HEK293 (cell line): Measurements from ENCODE around the gene SLC37A3.

ENCODE experiments used
- CTCF ChIA-PET: fragments of 350-600 bp; formaldehyde crosslinking; extraction: SDS; loops from one replicate; lab custom pipeline; 2021; ENCODE audit warnings: antibody characterized with exemption; lab: Yijun Ruan, JAX
- POLR2A ChIA-PET: fragments of 300-600 bp; formaldehyde crosslinking; extraction: SDS; loops from one replicate; lab custom pipeline; 2020; ENCODE audit warnings: antibody characterized with exemption, inconsistent platforms; lab: Yijun Ruan, JAX
- H3K27ac ChIP-seq: fragments of 200-500 bp; sonication (Bioruptor generic); 2 replicates; pipeline ENCODE4 v1.5.1; 2014; ENCODE audit warnings: low read depth, low read length, control low read depth, inconsistent platforms; ENCODE audit errors: extremely low read depth
- H3K36me3 ChIP-seq, 2 experiments: fragments of 200-500 bp in 1 of 2; sonication (Bioruptor generic) in 1 of 2; 1 replicate in 1 of 2; 2 replicates in 1 of 2; pipeline ENCODE4 v1.5.1; 2014 to 2017; ENCODE audit warnings: inconsistent platforms in 2 of 2, low read length in 2 of 2; ENCODE audit not compliant: control insufficient read depth in 2 of 2, insufficient read depth in 1 of 2
- H3K4me1 ChIP-seq: fragments of 200-500 bp; sonication (Bioruptor generic); 2 replicates; pipeline ENCODE4 v1.5.1; 2014; ENCODE audit warnings: mild to moderate bottlenecking, low read length, inconsistent platforms; ENCODE audit not compliant: control insufficient read depth, insufficient read depth
- H3K4me3 ChIP-seq: 2 replicates; pipeline ENCODE4 v1.5.1; 2011; ENCODE audit warnings: low read depth, mild to moderate bottlenecking, control low read depth, low read length, moderate library complexity
- H3K9me3 ChIP-seq: fragments of 200-500 bp; sonication (Bioruptor generic); 2 replicates; pipeline ENCODE4 v1.5.1; 2014; ENCODE audit warnings: low read depth, low read length, inconsistent platforms; ENCODE audit not compliant: control insufficient read depth, insufficient read depth
- BCL6B ChIP-seq: fragments of 450-650 bp; formaldehyde crosslinking; IDR thresholded peaks from 2 replicates; pipeline ENCODE4 v1.5.1; 2017; ENCODE audit warnings: missing biosample characterization, missing genetic modification characterization
- EGR2 ChIP-seq: fragments of 450-650 bp; formaldehyde crosslinking; IDR thresholded peaks from 2 replicates; pipeline ENCODE4 v1.5.1; 2016; ENCODE audit warnings: low read depth, missing biosample characterization, missing genetic modification characterization
- GFI1B ChIP-seq: fragments of 450-650 bp; formaldehyde crosslinking; IDR thresholded peaks from 2 replicates; pipeline ENCODE4 v1.5.1; 2016; ENCODE audit warnings: missing biosample characterization, missing genetic modification characterization
- SCRT2 ChIP-seq: fragments of 450-650 bp; formaldehyde crosslinking; IDR thresholded peaks from 2 replicates; pipeline ENCODE4 v1.5.1; 2016; ENCODE audit warnings: missing biosample characterization, missing genetic modification characterization
- TRIM28 ChIP-seq: IDR thresholded peaks from 2 replicates; pipeline ENCODE4 v1.6.1; 2011; ENCODE audit warnings: low read length, control low read depth, borderline replicate concordance
- TSHZ1 ChIP-seq: fragments of 450-650 bp; formaldehyde crosslinking; IDR thresholded peaks from 2 replicates; pipeline ENCODE4 v1.5.1; 2016; ENCODE audit warnings: missing biosample characterization, missing genetic modification characterization, borderline replicate concordance
- ZBTB20 ChIP-seq: fragments of 450-650 bp; formaldehyde crosslinking; IDR thresholded peaks from 2 replicates; pipeline ENCODE4 v1.5.1; 2016; ENCODE audit warnings: missing biosample characterization, missing genetic modification characterization
- ZFP37 ChIP-seq: fragments of 450-650 bp; formaldehyde crosslinking; IDR thresholded peaks from 2 replicates; pipeline ENCODE4 v1.5.1; 2016; ENCODE audit warnings: missing biosample characterization, missing genetic modification characterization
- ZNF174 ChIP-seq: fragments of 450-650 bp; formaldehyde crosslinking; IDR thresholded peaks from 2 replicates; pipeline ENCODE4 v1.5.0; 2017; ENCODE audit warnings: missing biosample characterization, mild to moderate bottlenecking, missing genetic modification characterization
- ZNF175 ChIP-seq: fragments of 450-650 bp; formaldehyde crosslinking; IDR thresholded peaks from 2 replicates; pipeline ENCODE4 v1.5.1; 2016; ENCODE audit warnings: missing biosample characterization, missing genetic modification characterization
- ZNF184 ChIP-seq: fragments of 450-650 bp; IDR thresholded peaks from 2 replicates; pipeline ENCODE4 v1.5.1; 2018; ENCODE audit warnings: missing biosample characterization, mild to moderate bottlenecking, missing genetic modification characterization
- ZNF2 ChIP-seq: fragments of 450-650 bp; formaldehyde crosslinking; IDR thresholded peaks from 2 replicates; pipeline ENCODE4 v1.5.1; 2016; ENCODE audit warnings: missing biosample characterization, missing genetic modification characterization
- ZNF26 ChIP-seq: fragments of 450-650 bp; formaldehyde crosslinking; IDR thresholded peaks from 2 replicates; pipeline ENCODE4 v1.5.1; 2016; ENCODE audit warnings: missing biosample characterization, missing genetic modification characterization
- ZNF324 ChIP-seq: fragments of 450-650 bp; formaldehyde crosslinking; IDR thresholded peaks from 2 replicates; pipeline ENCODE4 v1.5.1; 2016; ENCODE audit warnings: missing biosample characterization, missing genetic modification characterization
- ZNF416 ChIP-seq: fragments of 450-650 bp; formaldehyde crosslinking; IDR thresholded peaks from 2 replicates; pipeline ENCODE4 v1.5.1; 2016; ENCODE audit warnings: missing biosample characterization, missing genetic modification characterization
- ZNF473 ChIP-seq: fragments of 450-650 bp; formaldehyde crosslinking; IDR thresholded peaks from 2 replicates; pipeline ENCODE4 v1.5.1; 2017; ENCODE audit warnings: missing biosample characterization, missing genetic modification characterization
- ZNF488 ChIP-seq: fragments of 450-650 bp; formaldehyde crosslinking; IDR thresholded peaks from 2 replicates; pipeline ENCODE4 v1.5.1; 2016; ENCODE audit warnings: missing biosample characterization, missing genetic modification characterization
- ZNF501 ChIP-seq: fragments of 450-650 bp; formaldehyde crosslinking; IDR thresholded peaks from 2 replicates; pipeline ENCODE4 v1.5.1; 2016; ENCODE audit warnings: missing biosample characterization, missing genetic modification characterization
- ZNF521 ChIP-seq: fragments of 450-650 bp; formaldehyde crosslinking; IDR thresholded peaks from 2 replicates; pipeline ENCODE4 v1.5.1; 2017; ENCODE audit warnings: missing biosample characterization, mild to moderate bottlenecking, missing genetic modification characterization
- ZNF548 ChIP-seq: fragments of 450-650 bp; formaldehyde crosslinking; IDR thresholded peaks from 2 replicates; pipeline ENCODE4 v1.5.1; 2016; ENCODE audit warnings: missing biosample characterization, missing genetic modification characterization
- ZNF660 ChIP-seq: fragments of 450-650 bp; IDR thresholded peaks from 2 replicates; pipeline ENCODE4 v1.5.1; 2018; ENCODE audit warnings: missing biosample characterization, mild to moderate bottlenecking, missing genetic modification characterization
- ZNF792 ChIP-seq: fragments of 450-650 bp; formaldehyde crosslinking; IDR thresholded peaks from 2 replicates; pipeline ENCODE4 v1.5.1; 2016; ENCODE audit warnings: missing biosample characterization, missing genetic modification characterization
- ZSCAN23 ChIP-seq: fragments of 450-650 bp; formaldehyde crosslinking; IDR thresholded peaks from 2 replicates; pipeline ENCODE4 v1.5.1; 2016; ENCODE audit warnings: missing biosample characterization, missing genetic modification characterization
- ZXDB ChIP-seq: fragments of 450-650 bp; formaldehyde crosslinking; IDR thresholded peaks from 2 replicates; pipeline ENCODE4 v1.5.1; 2016; ENCODE audit warnings: missing biosample characterization, missing genetic modification characterization
- TF ChIP-seq, protein P1 (sequence below): fragments of 450-650 bp; formaldehyde crosslinking; IDR thresholded peaks from 2 replicates; pipeline ENCODE4; 2016; ENCODE audit warnings: missing biosample characterization, missing genetic modification characterization
- TF ChIP-seq, protein P2 (sequence below): fragments of 450-650 bp; formaldehyde crosslinking; IDR thresholded peaks from 2 replicates; pipeline ENCODE4 v1.5.1; 2017; ENCODE audit warnings: missing biosample characterization, missing genetic modification characterization

The SLC37A3 gene

GRCh38 chr7:140426130-140426529 is 27.8 kb upstream of the SLC37A3 start (continued):
- TF ChIP-seq TSHZ1 = no peak
- TF ChIP-seq ZNF548 = no peak
- no peak for TF ChIP-seq ZNF660
- TF ChIP-seq SCRT2 (tag by site-specific recombination) = no peak
- no peak for TF ChIP-seq ZNF473 (tag by site-specific recombination)
- TF ChIP-seq ZNF174 (tag by site-specific recombination) = no peak
- TF ChIP-seq, all 188 proteins: peak for 0

DNA sequence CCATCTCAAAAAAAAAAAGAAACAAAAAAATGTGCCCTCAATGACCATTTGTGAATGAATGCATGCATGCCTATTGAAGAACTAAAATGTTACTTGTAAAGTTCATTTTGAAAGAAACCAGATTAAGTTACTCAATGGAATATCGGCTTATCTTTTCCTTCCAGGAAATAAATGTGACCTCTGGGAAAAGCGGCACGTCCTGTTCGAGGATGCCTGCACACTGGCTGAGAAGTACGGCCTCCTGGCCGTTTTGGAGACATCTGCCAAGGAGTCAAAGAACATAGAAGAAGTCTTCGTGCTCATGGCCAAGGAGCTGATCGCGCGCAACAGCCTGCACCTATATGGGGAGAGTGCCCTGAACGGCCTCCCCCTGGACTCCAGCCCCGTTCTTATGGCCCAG is 27.4 kb upstream of the SLC37A3 start:
- Histone ChIP-seq H3K36me3 (no peaks in the 10 kb centered on the region), H3K9me3 (no peaks in the 10 kb centered on the region), H3K4me1 (no peaks in the 10 kb centered on the region), H3K27ac (no peak overlapping the region), H3K4me3 (no peak overlapping the region)
- ChIA-PET POLR2A (interaction anchor here (0.6 kb wide), 1 partner anchor 19 kb away, joined by 8 read pairs; no protein-coding TSS in a partner anchor), CTCF (interaction anchor here (0.7 kb wide), 1 partner anchor 671 kb away, joined by 3 read pairs; no protein-coding TSS in a partner anchor)
- TF ChIP-seq ZFP37 (tag by site-specific recombination) = no peak
- no peak for TF ChIP-seq ZNF175 (tag by site-specific recombination)
- TF ChIP-seq ZXDB (tag by site-specific recombination) = no peak
- no peak for TF ChIP-seq ZSCAN23
- TF ChIP-seq ZNF792 = no peak
- no peak for TF ChIP-seq BCL6B (tag by site-specific recombination)
- TF ChIP-seq ZNF324 (tag by site-specific recombination) = no peak
- no peak for TF ChIP-seq ZNF184 (tag by site-specific recombination)
- TF ChIP-seq, protein P1, sequence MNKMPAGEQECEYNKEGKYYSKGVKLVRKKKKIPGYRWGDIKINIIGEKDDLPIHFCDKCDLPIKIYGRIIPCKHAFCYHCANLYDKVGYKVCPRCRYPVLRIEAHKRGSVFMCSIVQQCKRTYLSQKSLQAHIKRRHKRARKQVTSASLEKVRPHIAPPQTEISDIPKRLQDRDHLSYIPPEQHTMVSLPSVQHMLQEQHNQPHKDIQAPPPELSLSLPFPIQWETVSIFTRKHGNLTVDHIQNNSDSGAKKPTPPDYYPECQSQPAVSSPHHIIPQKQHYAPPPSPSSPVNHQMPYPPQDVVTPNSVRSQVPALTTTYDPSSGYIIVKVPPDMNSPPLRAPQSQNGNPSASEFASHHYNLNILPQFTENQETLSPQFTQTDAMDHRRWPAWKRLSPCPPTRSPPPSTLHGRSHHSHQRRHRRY (tag by site-specific recombination) = no peak
- TF ChIP-seq ZNF488 (tag by site-specific recombination) = no peak
- no peak for TF ChIP-seq ZNF501 (tag by site-specific recombination)
- no peak for TF ChIP-seq GFI1B (tag by site-specific recombination)
- TF ChIP-seq ZNF521 (tag by site-specific recombination) = no peak
- TF ChIP-seq, protein P2, sequence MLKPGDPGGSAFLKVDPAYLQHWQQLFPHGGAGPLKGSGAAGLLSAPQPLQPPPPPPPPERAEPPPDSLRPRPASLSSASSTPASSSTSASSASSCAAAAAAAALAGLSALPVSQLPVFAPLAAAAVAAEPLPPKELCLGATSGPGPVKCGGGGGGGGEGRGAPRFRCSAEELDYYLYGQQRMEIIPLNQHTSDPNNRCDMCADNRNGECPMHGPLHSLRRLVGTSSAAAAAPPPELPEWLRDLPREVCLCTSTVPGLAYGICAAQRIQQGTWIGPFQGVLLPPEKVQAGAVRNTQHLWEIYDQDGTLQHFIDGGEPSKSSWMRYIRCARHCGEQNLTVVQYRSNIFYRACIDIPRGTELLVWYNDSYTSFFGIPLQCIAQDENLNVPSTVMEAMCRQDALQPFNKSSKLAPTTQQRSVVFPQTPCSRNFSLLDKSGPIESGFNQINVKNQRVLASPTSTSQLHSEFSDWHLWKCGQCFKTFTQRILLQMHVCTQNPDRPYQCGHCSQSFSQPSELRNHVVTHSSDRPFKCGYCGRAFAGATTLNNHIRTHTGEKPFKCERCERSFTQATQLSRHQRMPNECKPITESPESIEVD (tag by site-specific recombination) = no peak
- no peak for TF ChIP-seq EGR2 (tag by site-specific recombination)
- no peak for TF ChIP-seq ZNF2 (tag by site-specific recombination)
- no peak for TF ChIP-seq TRIM28
- no peak for TF ChIP-seq ZNF26 (tag by site-specific recombination)
- no peak for TF ChIP-seq ZBTB20 (tag by site-specific recombination)
- TF ChIP-seq ZNF416 = no peak
